Trophoblast cell (in vitro differentiated cells and primary cell): ENCODE results near the gene BCAS4.

Experiments used
- DNase-seq, 2 donors: peaks; one replicate each; pipeline ENCODE4 v3.0.0-alpha.2; 2016
- H2AFZ ChIP-seq: 2 replicates; pipeline ENCODE4 v1.6.1; 2013; ENCODE audit warnings: low read length, moderate library complexity, mild to moderate bottlenecking; ENCODE audit not compliant: insufficient read depth, poor library complexity
- H2AK5ac ChIP-seq: 2 replicates; pipeline ENCODE4 v1.6.1; 2013; ENCODE audit warnings: mild to moderate bottlenecking, low read length
- H2BK120ac ChIP-seq: 2 replicates; pipeline ENCODE4 v1.6.1; 2013; ENCODE audit warnings: low read length, mild to moderate bottlenecking, moderate library complexity; ENCODE audit not compliant: insufficient read depth, poor library complexity
- H2BK12ac ChIP-seq: 2 replicates; pipeline ENCODE4 v1.6.1; 2013; ENCODE audit warnings: mild to moderate bottlenecking, low read length, moderate library complexity
- H2BK5ac ChIP-seq: 2 replicates; pipeline ENCODE4 v1.6.1; 2013; ENCODE audit warnings: low read length, low read depth, moderate library complexity, mild to moderate bottlenecking; ENCODE audit not compliant: poor library complexity
- H3K14ac ChIP-seq: 2 replicates; pipeline ENCODE4 v1.6.1; 2013; ENCODE audit warnings: mild to moderate bottlenecking, low read length
- H3K18ac ChIP-seq: 2 replicates; pipeline ENCODE4 v1.6.1; 2013; ENCODE audit warnings: mild to moderate bottlenecking, low read length
- H3K23ac ChIP-seq: 2 replicates; pipeline ENCODE4 v1.6.1; 2013; ENCODE audit warnings: low read length
- H3K27ac ChIP-seq: 2 replicates; pipeline ENCODE4 v1.5.1; 2013; ENCODE audit warnings: low read depth, mild to moderate bottlenecking, inconsistent platforms, low read length, moderate library complexity
- H3K27me3 ChIP-seq: 2 replicates; pipeline ENCODE4 v1.6.1; 2013; ENCODE audit warnings: inconsistent platforms, mild to moderate bottlenecking, low read length, moderate library complexity; ENCODE audit not compliant: insufficient read depth
- H3K36me3 ChIP-seq, 2 experiments: 1 replicate in 1 of 2; 2 replicates in 1 of 2; pipeline ENCODE4 v1.6.1; 2013; ENCODE audit warnings: low read length in 2 of 2, mild to moderate bottlenecking in 2 of 2, moderate library complexity in 1 of 2; ENCODE audit not compliant: insufficient read depth in 2 of 2, control insufficient read depth in 1 of 2
- H3K4ac ChIP-seq: 2 replicates; pipeline ENCODE4 v1.6.1; 2013; ENCODE audit warnings: low read depth, mild to moderate bottlenecking, low read length, moderate library complexity
- H3K4me1 ChIP-seq, 2 experiments: 1 replicate in 1 of 2; 2 replicates in 1 of 2; pipeline ENCODE4 v1.6.1; 2013; ENCODE audit warnings: low read length in 2 of 2, mild to moderate bottlenecking in 2 of 2, moderate library complexity in 1 of 2; ENCODE audit not compliant: insufficient read depth in 2 of 2, control insufficient read depth in 1 of 2
- H3K4me2 ChIP-seq: 2 replicates; pipeline ENCODE4 v1.6.1; 2013; ENCODE audit warnings: inconsistent platforms, mild to moderate bottlenecking, low read length, moderate library complexity
- H3K4me3 ChIP-seq: 2 replicates; pipeline ENCODE4 v1.5.1; 2013; ENCODE audit warnings: mild to moderate bottlenecking, low read depth, low read length, inconsistent platforms
- H3K79me1 ChIP-seq: one replicate; pipeline ENCODE4 v1.6.1; 2013; ENCODE audit warnings: low read length
- H3K79me2 ChIP-seq: 2 replicates; pipeline ENCODE4 v1.6.1; 2013; ENCODE audit warnings: low read length, mild to moderate bottlenecking; ENCODE audit not compliant: control insufficient read depth, insufficient read depth, poor library complexity
- H3K9ac ChIP-seq: 2 replicates; pipeline ENCODE4 v1.6.1; 2013; ENCODE audit warnings: mild to moderate bottlenecking, low read length
- H3K9me3 ChIP-seq: 2 replicates; pipeline ENCODE4 v1.6.1; 2013; ENCODE audit warnings: low read depth, mild to moderate bottlenecking, control low read depth, inconsistent platforms, low read length; ENCODE audit not compliant: insufficient read depth
- H4K12ac ChIP-seq: 2 replicates; pipeline ENCODE4 v1.6.1; 2013; ENCODE audit warnings: low read depth, mild to moderate bottlenecking, low read length, moderate library complexity
- H4K8ac ChIP-seq: 2 replicates; pipeline ENCODE4 v1.6.1; 2013; ENCODE audit warnings: low read depth, mild to moderate bottlenecking, low read length, moderate library complexity
- H4K91ac ChIP-seq: one replicate; pipeline ENCODE4 v1.6.1; 2013; ENCODE audit warnings: low read depth, mild to moderate bottlenecking, low read length, moderate library complexity
- WGBS: extraction: QIAGEN DNeasy Blood & Tissue Kit; methylation state at CpG from one replicate; pipeline ENCODE4 v1.1.7; 2013; ENCODE audit warnings: missing lambda C conversion rate; ENCODE audit not compliant: insufficient read length, insufficient coverage; ENCODE audit errors: extremely low coverage; 5-methylcytosine and 5-hydroxymethylcytosine counted together

BCAS4 gene

GRCh38 chr20:50797142-50797541 lies 2.3 kb downstream of the BCAS4 start:
- H3K4ac ChIP-seq = no peak overlapping the region
- no peaks in the 10 kb centered on the region for H3K36me3 ChIP-seq
- H3K18ac ChIP-seq = no peak overlapping the region
- no peak overlapping the region for H3K23ac ChIP-seq
- no peak overlapping the region for H2BK12ac ChIP-seq
- H2BK120ac ChIP-seq = no peak overlapping the region
- H3K14ac ChIP-seq = no peak overlapping the region
- H3K4me2 ChIP-seq = no peak overlapping the region
- no peak overlapping the region for H4K8ac ChIP-seq
- no peaks in the 10 kb centered on the region for H3K4me1 ChIP-seq
- no peak overlapping the region for H3K27ac ChIP-seq
- no peaks in the 10 kb centered on the region for H3K27me3 ChIP-seq
- no peak overlapping the region for H4K12ac ChIP-seq
- peaks cover 5% of the 10 kb centered on the region for H3K79me1 ChIP-seq
- H2BK5ac ChIP-seq = no peak overlapping the region
- H2AK5ac ChIP-seq = no peak overlapping the region
- H4K91ac ChIP-seq = no peak overlapping the region
- H3K79me2 ChIP-seq = peaks cover 3% of the 10 kb centered on the region
- no peak overlapping the region for H2AFZ ChIP-seq
- H3K9me3 ChIP-seq = no peaks in the 10 kb centered on the region
- no peak overlapping the region for H3K9ac ChIP-seq
- no CpG with 5 or more reads among the region's 4 CpGs for WGBS
- DNase-seq = no peak
- no peak overlapping the region for H3K4me3 ChIP-seq

GRCh38 chr20:50798650-50799049 lies 3.8 kb downstream of the BCAS4 start:
- Histone ChIP-seq H3K4me1 (no peaks in the 10 kb centered on the region), H4K91ac (no peak overlapping the region), H2BK120ac (no peak overlapping the region), H3K79me1 (peaks cover 5% of the 10 kb centered on the region), H4K8ac (no peak overlapping the region), H3K4ac (no peak overlapping the region), H3K9ac (no peak overlapping the region), H3K79me2 (peaks cover 3% of the 10 kb centered on the region), H3K14ac (no peak overlapping the region), H2BK12ac (no peak overlapping the region), H3K27me3 (no peaks in the 10 kb centered on the region), H3K23ac (no peak overlapping the region), H3K9me3 (no peaks in the 10 kb centered on the region), H2BK5ac (no peak overlapping the region), H2AFZ (no peak overlapping the region), H2AK5ac (no peak overlapping the region), H3K4me2 (no peak overlapping the region), H3K18ac (no peak overlapping the region), H4K12ac (no peak overlapping the region), H3K27ac (no peak overlapping the region), H3K36me3 (no peaks in the 10 kb centered on the region), H3K4me3 (no peak overlapping the region)
- no CpG with 5 or more reads among the region's 7 CpGs for WGBS
- peak in 1 of 2 donors; percentile 26 for DNase-seq

GRCh38 chr20:50799176-50799889 lies 4.5 kb downstream of the BCAS4 start:
- Histone ChIP-seq H2AK5ac (no peak overlapping the region), H3K4ac (no peak overlapping the region)

GRCh38 chr20:50799890-50800550 lies 5.2 kb downstream of the BCAS4 start:
- H3K4me1 ChIP-seq = no peaks in the 10 kb centered on the region
- H3K27ac ChIP-seq = no peak overlapping the region
- H3K4me2 ChIP-seq = no peak overlapping the region
- no peak overlapping the region for H3K4ac ChIP-seq
- H3K14ac ChIP-seq = no peak overlapping the region
- no peaks in the 10 kb centered on the region for H3K27me3 ChIP-seq
- H3K9me3 ChIP-seq = no peaks in the 10 kb centered on the region
- H4K12ac ChIP-seq = no peak overlapping the region
- H3K23ac ChIP-seq = no peak overlapping the region
- peaks cover 4% of the 10 kb centered on the region for H3K79me1 ChIP-seq
- no peak overlapping the region for H4K91ac ChIP-seq
- no peak overlapping the region for H2BK120ac ChIP-seq
- no peaks in the 10 kb centered on the region for H3K36me3 ChIP-seq
- H2BK5ac ChIP-seq = no peak overlapping the region
- WGBS = no CpG with 5 or more reads among the region's 8 CpGs
- no peak overlapping the region for H2AK5ac ChIP-seq
- peaks cover 1% of the 10 kb centered on the region for H3K79me2 ChIP-seq
- no peak overlapping the region for H3K18ac ChIP-seq
- no peak overlapping the region for H2BK12ac ChIP-seq
- H2AFZ ChIP-seq = no peak overlapping the region
- no peak overlapping the region for H3K4me3 ChIP-seq
- no peak for DNase-seq
- no peak overlapping the region for H4K8ac ChIP-seq
- no peak overlapping the region for H3K9ac ChIP-seq

More at GRCh38 chr20:50799176-50799889, 4.5 kb downstream of the BCAS4 start:
- no peaks in the 10 kb centered on the region for H3K27me3 ChIP-seq
- H4K91ac ChIP-seq = no peak overlapping the region
- H3K14ac ChIP-seq = no peak overlapping the region
- peaks cover 5% of the 10 kb centered on the region for H3K79me1 ChIP-seq
- peaks cover 3% of the 10 kb centered on the region for H3K79me2 ChIP-seq
- no peaks in the 10 kb centered on the region for H3K36me3 ChIP-seq
- H2BK12ac ChIP-seq = no peak overlapping the region
- H3K9ac ChIP-seq = no peak overlapping the region
- no peak overlapping the region for H2BK5ac ChIP-seq
- no peak for DNase-seq
- no CpG with 5 or more reads among the region's 13 CpGs for WGBS
- H2AFZ ChIP-seq = no peak overlapping the region
- H3K4me3 ChIP-seq = no peak overlapping the region
- H3K18ac ChIP-seq = no peak overlapping the region
- no peak overlapping the region for H4K8ac ChIP-seq
- H4K12ac ChIP-seq = no peak overlapping the region
- no peak overlapping the region for H3K23ac ChIP-seq
- no peak overlapping the region for H2BK120ac ChIP-seq
- no peak overlapping the region for H3K4me2 ChIP-seq
- H3K9me3 ChIP-seq = no peaks in the 10 kb centered on the region
- no peaks in the 10 kb centered on the region for H3K4me1 ChIP-seq
- H3K27ac ChIP-seq = no peak overlapping the region
